ENCODE results near the gene PTPN14. TPM values are rescaled to one million over a fixed set of nuclear protein-coding genes. Genes with fewer than 3 reads are reported as not detected.
A peak's percentile ranks its signal among the peaks of the same experiment; 100 is the strongest.

Gene PTPN14
- total RNA-seq, 1 donor from 2014 or later: 136 TPM

DNA sequence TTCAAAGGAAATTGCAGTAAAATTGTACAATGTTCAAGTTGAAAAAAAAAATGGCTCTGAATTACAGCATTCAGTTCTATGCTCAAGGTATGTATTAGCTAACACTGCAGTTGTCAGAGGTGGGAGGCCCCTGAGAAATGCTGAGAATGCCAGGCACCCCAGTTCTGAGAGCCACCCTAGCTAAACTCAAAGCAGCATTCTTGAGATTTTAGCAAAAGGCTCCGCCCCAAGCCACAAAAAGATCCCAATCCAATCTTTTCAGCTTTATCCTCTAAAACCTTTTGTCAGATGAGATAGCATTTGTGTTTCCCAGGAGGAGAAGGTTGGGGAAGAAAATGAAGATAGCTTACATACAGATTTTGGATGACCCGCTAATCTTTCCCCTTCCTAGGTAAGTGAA is 201.6 kb downstream of the PTPN14 start:
- TF ChIP-seq, protein P1, sequence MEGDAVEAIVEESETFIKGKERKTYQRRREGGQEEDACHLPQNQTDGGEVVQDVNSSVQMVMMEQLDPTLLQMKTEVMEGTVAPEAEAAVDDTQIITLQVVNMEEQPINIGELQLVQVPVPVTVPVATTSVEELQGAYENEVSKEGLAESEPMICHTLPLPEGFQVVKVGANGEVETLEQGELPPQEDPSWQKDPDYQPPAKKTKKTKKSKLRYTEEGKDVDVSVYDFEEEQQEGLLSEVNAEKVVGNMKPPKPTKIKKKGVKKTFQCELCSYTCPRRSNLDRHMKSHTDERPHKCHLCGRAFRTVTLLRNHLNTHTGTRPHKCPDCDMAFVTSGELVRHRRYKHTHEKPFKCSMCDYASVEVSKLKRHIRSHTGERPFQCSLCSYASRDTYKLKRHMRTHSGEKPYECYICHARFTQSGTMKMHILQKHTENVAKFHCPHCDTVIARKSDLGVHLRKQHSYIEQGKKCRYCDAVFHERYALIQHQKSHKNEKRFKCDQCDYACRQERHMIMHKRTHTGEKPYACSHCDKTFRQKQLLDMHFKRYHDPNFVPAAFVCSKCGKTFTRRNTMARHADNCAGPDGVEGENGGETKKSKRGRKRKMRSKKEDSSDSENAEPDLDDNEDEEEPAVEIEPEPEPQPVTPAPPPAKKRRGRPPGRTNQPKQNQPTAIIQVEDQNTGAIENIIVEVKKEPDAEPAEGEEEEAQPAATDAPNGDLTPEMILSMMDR (IDR thresholded peaks at IDR 0.05): no peak
- no peak overlapping the region for H3K4me3 Mint-ChIP-seq (ENCODE audit: unreplicated experiment)
- peaks cover 48% of the 10 kb centered on the region for H3K4me1 Mint-ChIP-seq (ENCODE audit: low read depth)
- no peaks in the 10 kb centered on the region for H3K27me3 Mint-ChIP-seq (ENCODE audit: low read depth)
- no peak for DNase-seq (ENCODE audit: low spot score)
- peaks cover 28% of the 10 kb centered on the region for H3K36me3 Mint-ChIP-seq (ENCODE audit: low read depth)
- H3K27ac Mint-ChIP-seq (ENCODE audit: unreplicated experiment): peak overlapping the region; percentile 59
- H3K9me3 Mint-ChIP-seq (ENCODE audit: low read depth): no peaks in the 10 kb centered on the region

DNA sequence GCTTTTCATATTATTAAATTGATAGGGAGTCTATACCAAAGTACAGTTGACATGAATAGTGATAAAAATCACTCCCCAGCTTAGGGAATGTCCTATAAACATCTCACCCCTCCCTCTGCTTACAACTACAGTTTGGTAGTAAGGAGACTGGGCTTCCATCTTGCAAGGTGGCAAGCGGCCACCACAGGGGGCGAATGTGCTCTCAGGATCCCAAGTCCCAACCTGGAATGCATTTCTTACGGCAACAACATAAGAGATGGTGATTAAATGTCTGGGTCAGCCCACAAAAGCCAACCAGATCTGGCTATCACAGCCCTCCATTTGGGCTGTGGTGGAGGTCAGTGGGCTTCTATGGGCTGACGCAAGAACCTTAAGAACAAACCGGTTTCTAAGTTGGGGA is 202.4 kb downstream of the PTPN14 start:
- DNase-seq (ENCODE audit: low spot score): no peak
- H3K27ac Mint-ChIP-seq (ENCODE audit: unreplicated experiment): no peak overlapping the region
- H3K36me3 Mint-ChIP-seq (ENCODE audit: low read depth): peaks cover 30% of the 10 kb centered on the region

DNA sequence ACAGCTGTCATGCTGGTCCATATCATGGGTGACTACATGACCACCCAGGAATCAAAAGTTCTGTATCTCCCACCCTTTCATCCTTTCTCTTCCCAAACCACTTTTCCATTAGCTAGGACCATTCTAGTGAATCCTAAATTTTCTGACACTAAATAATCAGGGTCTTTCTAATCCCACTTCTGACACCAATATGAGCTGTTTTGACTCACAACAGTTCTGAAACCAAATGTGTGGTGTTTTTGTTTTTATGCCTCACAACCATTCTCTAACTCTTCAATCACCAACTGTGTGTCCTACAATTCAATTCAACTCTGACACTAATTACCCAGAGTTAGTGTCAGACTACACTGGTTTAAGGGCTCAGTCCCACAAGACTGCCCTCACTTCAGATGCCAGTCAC is 206.5 kb downstream of the PTPN14 start:
- no peaks in the 10 kb centered on the region for H3K27me3 Mint-ChIP-seq (ENCODE audit: low read depth)
- DNase-seq (ENCODE audit: low spot score): no peak
- no peaks in the 10 kb centered on the region for H3K9me3 Mint-ChIP-seq (ENCODE audit: low read depth)
- H3K27ac Mint-ChIP-seq (ENCODE audit: unreplicated experiment): no peak overlapping the region
- TF ChIP-seq, protein P1 (IDR thresholded peaks at IDR 0.05): no peak
- peaks cover 27% of the 10 kb centered on the region for H3K36me3 Mint-ChIP-seq (ENCODE audit: low read depth)
- no peak overlapping the region for H3K4me3 Mint-ChIP-seq (ENCODE audit: unreplicated experiment)
- H3K4me1 Mint-ChIP-seq (ENCODE audit: low read depth): peaks cover 10% of the 10 kb centered on the region

More for the DNA sequence above, 202.4 kb downstream of the PTPN14 start:
- Mint-ChIP-seq H3K27me3 (ENCODE audit: low read depth) (no peaks in the 10 kb centered on the region), H3K4me3 (ENCODE audit: unreplicated experiment) (no peak overlapping the region), H3K4me1 (ENCODE audit: low read depth) (peaks cover 40% of the 10 kb centered on the region), H3K9me3 (ENCODE audit: low read depth) (no peaks in the 10 kb centered on the region)
- TF ChIP-seq, protein P1 (IDR thresholded peaks at IDR 0.05): no peak

- Mint-ChIP-seq H3K4me1 (ENCODE audit: low read depth) (peaks cover 15% of the 10 kb centered on the region), H3K4me3 (ENCODE audit: unreplicated experiment) (no peak overlapping the region), H3K27me3 (ENCODE audit: low read depth) (no peaks in the 10 kb centered on the region), H3K9me3 (ENCODE audit: low read depth) (no peaks in the 10 kb centered on the region), H3K36me3 (ENCODE audit: low read depth) (peaks cover 23% of the 10 kb centered on the region), H3K27ac (ENCODE audit: unreplicated experiment) (no peak overlapping the region)
- DNase-seq (ENCODE audit: low spot score): no peak
- TF ChIP-seq, protein P1 (IDR thresholded peaks at IDR 0.05): no peak
These were observed 208.9 kb downstream of the PTPN14 start for GRCh38 chr1:214342525-214342924.

GRCh38 chr1:214341932-214342331 is 209.5 kb downstream of the PTPN14 start:
- no peak overlapping the region for H3K27ac Mint-ChIP-seq (ENCODE audit: unreplicated experiment)
- H3K36me3 Mint-ChIP-seq (ENCODE audit: low read depth): peaks cover 19% of the 10 kb centered on the region

More at GRCh38 chr1:214341932-214342331, 209.5 kb downstream of the PTPN14 start:
- Mint-ChIP-seq H3K9me3 (ENCODE audit: low read depth) (no peaks in the 10 kb centered on the region), H3K4me1 (ENCODE audit: low read depth) (peaks cover 21% of the 10 kb centered on the region), H3K27me3 (ENCODE audit: low read depth) (no peaks in the 10 kb centered on the region), H3K4me3 (ENCODE audit: unreplicated experiment) (no peak overlapping the region)
- TF ChIP-seq, protein P1 (IDR thresholded peaks at IDR 0.05): no peak
- no peak for DNase-seq (ENCODE audit: low spot score)
